ENCODE measurements around the gene MOCOS. TPM values are rescaled to one million over a fixed set of nuclear protein-coding genes. Genes with fewer than 3 reads are reported as not detected.

The MOCOS gene
- total and polyA plus RNA-seq, 2 of the 13 experiments (the other 11 are each of a cell fraction or from before 2014, with no cell fraction given), result 7.7 to 15.4 TPM

DNA sequence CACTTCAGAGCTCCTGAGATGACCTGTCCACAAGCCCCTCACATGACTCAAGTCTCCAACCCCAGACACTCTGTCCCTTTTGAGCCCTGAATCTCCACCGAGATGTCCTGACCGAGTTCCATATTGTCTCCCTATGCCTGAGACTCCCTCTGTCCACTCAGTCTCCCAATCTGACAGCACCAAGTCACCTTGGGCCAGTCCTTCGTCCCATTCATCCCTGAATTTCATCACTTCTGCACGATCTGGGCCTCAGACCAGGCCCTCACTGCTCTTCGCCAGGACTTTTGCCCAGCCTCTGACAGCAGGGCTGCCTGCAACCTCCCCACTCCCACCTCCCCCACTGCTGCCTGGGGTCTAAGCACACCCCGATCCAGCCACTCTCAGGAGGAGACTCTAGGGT, 4.3 kb upstream of the MOCOS start:
- H3K4me1 ChIP-seq (ENCODE audit: insufficient read depth, low read length), result peaks cover 73% of the 10 kb centered on the region
- no peaks in the 10 kb centered on the region for H4K20me1 ChIP-seq (ENCODE audit: insufficient read depth, low read length)
- H3K27me3 ChIP-seq (ENCODE audit: control insufficient read depth in 1 of 2, insufficient read depth in 2 of 2, low read length in 2 of 2), result no peaks in the 10 kb centered on the region; a peak in 2 of 5 replicates
- no peak for TF ChIP-seq PHB2 (IDR thresholded peaks at IDR 0.05; ENCODE audit: partially characterized antibody)
- H3K9me3 ChIP-seq (ENCODE audit: low read length), result no peaks in the 10 kb centered on the region
- ATAC-seq (no peak), FAIRE-seq (no peak), DNase-seq (ENCODE audit: low spot score) (no peak)
- H3K79me2 ChIP-seq (ENCODE audit: insufficient read depth, low read length), result peaks cover 5% of the 10 kb centered on the region
- intact Hi-C loops (cut with micrococcal nuclease; ENCODE audit: unreplicated experiment) (loop anchor here (10.0 kb wide), 1 partner anchor 72 kb away; no protein-coding TSS in a partner anchor), in situ Hi-C loops (cut with HindIII; ENCODE audit: extremely low pct_ligation_motif_present, low pct_unique_long_range_greater_than_20kb) (no loop called here)
- H3K9ac ChIP-seq (ENCODE audit: insufficient read depth, low read depth, low read length), result no peak overlapping the region
- ChIA-PET POLR2A (no interaction called here), CTCF (ENCODE audit: low intra/inter-chr PET ratio, low total read pairs) (no interaction called here)
- no peak overlapping the region for H3K4me2 ChIP-seq (ENCODE audit: low read depth, low read length)
- H3K36me3 ChIP-seq (replicated peaks in 1 of 2; ENCODE audit: control insufficient read depth in 1 of 2, insufficient read depth in 2 of 2, low read length in 2 of 2), result no peaks in the 10 kb centered on the region
- no TSS peak for BruUV-seq (replicated peaks)
- 64% methylated on average over 6 of the region's 6 CpGs for WGBS (ENCODE audit: low lambda C conversion rate)
- no peak overlapping the region for H3K4me3 ChIP-seq (replicated peaks in 1 of 3; ENCODE audit: insufficient read depth in 1 of 3, low read depth in 2 of 3, low read length in 3 of 3)
- no peak overlapping the region for H2AFZ ChIP-seq (ENCODE audit: low read length)
- no peak overlapping the region for H3K27ac ChIP-seq (ENCODE audit: extremely low read length, insufficient read depth, low read length)

DNA sequence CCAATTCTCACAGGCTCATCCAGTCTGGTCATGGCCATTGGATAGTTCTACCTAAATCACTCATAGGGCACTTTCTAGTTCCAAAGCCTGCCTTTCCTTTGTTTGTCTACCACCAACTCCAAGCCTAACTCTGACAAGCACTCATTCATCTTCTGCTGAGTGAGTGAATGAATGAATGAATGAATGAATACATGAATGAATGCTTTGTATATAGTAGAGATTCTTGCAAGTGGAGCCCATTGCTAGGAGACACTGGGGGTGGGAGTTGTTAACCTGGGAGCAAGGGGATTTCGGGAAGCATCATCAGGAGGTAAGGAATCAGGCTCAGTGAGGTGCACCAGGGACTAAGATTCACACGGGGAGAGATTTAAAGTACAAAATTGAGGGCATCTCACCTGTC, 3.3 kb upstream of the MOCOS start:
- peak; percentile 70; the same call in 1 of the 2 replicates for TF ChIP-seq ZNF24 (IDR thresholded peaks at IDR 0.05)
- TF ChIP-seq, protein P1, sequence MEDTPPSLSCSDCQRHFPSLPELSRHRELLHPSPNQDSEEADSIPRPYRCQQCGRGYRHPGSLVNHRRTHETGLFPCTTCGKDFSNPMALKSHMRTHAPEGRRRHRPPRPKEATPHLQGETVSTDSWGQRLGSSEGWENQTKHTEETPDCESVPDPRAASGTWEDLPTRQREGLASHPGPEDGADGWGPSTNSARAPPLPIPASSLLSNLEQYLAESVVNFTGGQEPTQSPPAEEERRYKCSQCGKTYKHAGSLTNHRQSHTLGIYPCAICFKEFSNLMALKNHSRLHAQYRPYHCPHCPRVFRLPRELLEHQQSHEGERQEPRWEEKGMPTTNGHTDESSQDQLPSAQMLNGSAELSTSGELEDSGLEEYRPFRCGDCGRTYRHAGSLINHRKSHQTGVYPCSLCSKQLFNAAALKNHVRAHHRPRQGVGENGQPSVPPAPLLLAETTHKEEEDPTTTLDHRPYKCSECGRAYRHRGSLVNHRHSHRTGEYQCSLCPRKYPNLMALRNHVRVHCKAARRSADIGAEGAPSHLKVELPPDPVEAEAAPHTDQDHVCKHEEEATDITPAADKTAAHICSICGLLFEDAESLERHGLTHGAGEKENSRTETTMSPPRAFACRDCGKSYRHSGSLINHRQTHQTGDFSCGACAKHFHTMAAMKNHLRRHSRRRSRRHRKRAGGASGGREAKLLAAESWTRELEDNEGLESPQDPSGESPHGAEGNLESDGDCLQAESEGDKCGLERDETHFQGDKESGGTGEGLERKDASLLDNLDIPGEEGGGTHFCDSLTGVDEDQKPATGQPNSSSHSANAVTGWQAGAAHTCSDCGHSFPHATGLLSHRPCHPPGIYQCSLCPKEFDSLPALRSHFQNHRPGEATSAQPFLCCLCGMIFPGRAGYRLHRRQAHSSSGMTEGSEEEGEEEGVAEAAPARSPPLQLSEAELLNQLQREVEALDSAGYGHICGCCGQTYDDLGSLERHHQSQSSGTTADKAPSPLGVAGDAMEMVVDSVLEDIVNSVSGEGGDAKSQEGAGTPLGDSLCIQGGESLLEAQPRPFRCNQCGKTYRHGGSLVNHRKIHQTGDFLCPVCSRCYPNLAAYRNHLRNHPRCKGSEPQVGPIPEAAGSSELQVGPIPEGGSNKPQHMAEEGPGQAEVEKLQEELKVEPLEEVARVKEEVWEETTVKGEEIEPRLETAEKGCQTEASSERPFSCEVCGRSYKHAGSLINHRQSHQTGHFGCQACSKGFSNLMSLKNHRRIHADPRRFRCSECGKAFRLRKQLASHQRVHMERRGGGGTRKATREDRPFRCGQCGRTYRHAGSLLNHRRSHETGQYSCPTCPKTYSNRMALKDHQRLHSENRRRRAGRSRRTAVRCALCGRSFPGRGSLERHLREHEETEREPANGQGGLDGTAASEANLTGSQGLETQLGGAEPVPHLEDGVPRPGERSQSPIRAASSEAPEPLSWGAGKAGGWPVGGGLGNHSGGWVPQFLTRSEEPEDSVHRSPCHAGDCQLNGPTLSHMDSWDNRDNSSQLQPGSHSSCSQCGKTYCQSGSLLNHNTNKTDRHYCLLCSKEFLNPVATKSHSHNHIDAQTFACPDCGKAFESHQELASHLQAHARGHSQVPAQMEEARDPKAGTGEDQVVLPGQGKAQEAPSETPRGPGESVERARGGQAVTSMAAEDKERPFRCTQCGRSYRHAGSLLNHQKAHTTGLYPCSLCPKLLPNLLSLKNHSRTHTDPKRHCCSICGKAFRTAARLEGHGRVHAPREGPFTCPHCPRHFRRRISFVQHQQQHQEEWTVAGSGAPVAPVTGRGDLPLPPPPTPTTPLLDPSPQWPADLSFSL (CRISPR knock-in tag; IDR thresholded peaks at IDR 0.05), result no peak
- no peaks in the 10 kb centered on the region for H3K9me3 ChIP-seq (ENCODE audit: low read length)
- no peak for ATAC-seq
- intact Hi-C loops (cut with micrococcal nuclease; ENCODE audit: unreplicated experiment), result loop anchor here (10.0 kb wide), 1 partner anchor 71 kb away; no protein-coding TSS in a partner anchor
- H3K27me3 ChIP-seq (ENCODE audit: control insufficient read depth in 1 of 2, insufficient read depth in 2 of 2, low read length in 2 of 2), result no peaks in the 10 kb centered on the region; a peak in 1 of 5 replicates
- in situ Hi-C loops (cut with HindIII; ENCODE audit: extremely low pct_ligation_motif_present, low pct_unique_long_range_greater_than_20kb), result no loop called here
- H3K9ac ChIP-seq (ENCODE audit: insufficient read depth, low read depth, low read length), result no peak overlapping the region
- no peaks in the 10 kb centered on the region for H4K20me1 ChIP-seq (ENCODE audit: insufficient read depth, low read length)
- no TSS peak for BruUV-seq (replicated peaks)
- CTCF ChIA-PET (ENCODE audit: low intra/inter-chr PET ratio, low total read pairs), result no interaction called here
- H3K4me3 ChIP-seq (replicated peaks in 1 of 3; ENCODE audit: insufficient read depth in 1 of 3, low read depth in 2 of 3, low read length in 3 of 3), result no peak overlapping the region
- H3K4me2 ChIP-seq (ENCODE audit: low read depth, low read length), result no peak overlapping the region
- no peak overlapping the region for H2AFZ ChIP-seq (ENCODE audit: low read length)
- H3K4me1 ChIP-seq (ENCODE audit: insufficient read depth, low read length), result peaks cover 76% of the 10 kb centered on the region
- POLR2A ChIA-PET, result interaction anchor here (7.4 kb wide), 1 partner anchor 9 kb away, joined by 103 read pairs; no protein-coding TSS in a partner anchor
- DNase-seq (ENCODE audit: low spot score), result no peak
- no peaks in the 10 kb centered on the region for H3K36me3 ChIP-seq (replicated peaks in 1 of 2; ENCODE audit: control insufficient read depth in 1 of 2, insufficient read depth in 2 of 2, low read length in 2 of 2)
- H3K27ac ChIP-seq (ENCODE audit: extremely low read length, insufficient read depth, low read length), result no peak overlapping the region
- WGBS (ENCODE audit: low lambda C conversion rate), result 70% methylated on average over 2 of the region's 2 CpGs
- FAIRE-seq, result no peak
- peaks cover 14% of the 10 kb centered on the region for H3K79me2 ChIP-seq (ENCODE audit: insufficient read depth, low read length)
